NCI-H2196 (cell line): ENCODE data around the gene SP100.
"Not testable (repeated sequence)": the region's sequence is repeated elsewhere in the genome, so short reads cannot be mapped to it uniquely, and the experiment has no call there.

ENCODE experiments used
- DNase-seq: peaks from one replicate; lab custom pipeline; 2025; ENCODE audit not compliant: unreplicated experiment; lab: John Stamatoyannopoulos, UW

SP100 gene

DNA sequence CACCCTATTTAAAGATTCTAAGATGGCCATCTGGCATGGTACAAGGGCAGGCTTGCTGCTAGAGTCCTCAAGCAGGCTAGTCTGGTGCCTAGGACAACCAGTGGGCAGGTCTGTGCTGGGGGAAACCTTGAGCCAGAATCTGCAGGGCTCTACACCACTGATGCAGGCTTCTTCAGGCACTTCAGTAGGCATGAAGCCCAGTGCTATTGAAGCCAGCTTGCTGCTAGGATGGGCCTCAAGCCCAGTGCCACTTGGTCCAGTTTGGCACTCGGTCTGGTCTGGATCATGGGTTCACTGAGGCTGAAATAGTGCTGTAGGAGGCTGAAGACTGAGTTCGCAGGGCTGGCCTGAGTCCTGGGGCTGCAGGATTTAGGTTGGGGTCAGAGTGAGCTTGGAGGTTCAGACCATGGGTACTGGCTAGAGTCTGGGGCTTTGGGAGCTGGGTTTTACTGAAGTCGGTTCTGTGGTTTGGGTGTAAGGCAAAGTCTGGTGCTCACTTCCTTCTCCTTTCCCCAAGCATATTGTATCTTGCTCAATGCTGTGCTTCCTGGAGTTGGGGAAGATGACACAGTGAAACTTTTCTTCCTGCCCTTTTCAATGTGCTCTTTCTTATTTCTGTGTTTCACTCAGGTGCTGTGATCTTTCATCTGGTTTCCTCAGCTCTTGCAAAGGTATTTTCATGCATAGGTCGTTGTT is 41.2 kb downstream of the SP100 start:
- no peak for DNase-seq

- DNase-seq: no peak
Measured at GRCh38 chr2:230457793-230458192, 41.8 kb downstream of the SP100 start.

DNA sequence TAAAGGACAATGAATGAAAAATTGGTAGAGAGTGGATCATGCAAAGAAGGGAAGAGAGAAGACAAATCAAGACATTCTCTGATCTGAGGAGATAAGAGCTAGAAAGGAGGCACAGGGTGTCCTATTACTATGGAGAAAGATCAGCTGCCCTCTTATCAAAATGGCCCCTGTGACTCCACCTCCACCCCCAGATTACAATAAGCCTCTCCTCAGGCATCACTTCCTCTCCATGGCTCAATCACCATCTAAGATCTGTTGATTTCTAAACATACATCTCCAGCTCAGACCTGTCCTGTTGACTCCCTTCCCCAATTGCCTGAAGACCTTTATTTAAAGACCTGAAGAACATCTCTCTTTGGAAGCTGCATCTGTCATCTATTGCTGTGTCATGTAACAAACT is 43.2 kb downstream of the SP100 start:
- no peak for DNase-seq

DNA sequence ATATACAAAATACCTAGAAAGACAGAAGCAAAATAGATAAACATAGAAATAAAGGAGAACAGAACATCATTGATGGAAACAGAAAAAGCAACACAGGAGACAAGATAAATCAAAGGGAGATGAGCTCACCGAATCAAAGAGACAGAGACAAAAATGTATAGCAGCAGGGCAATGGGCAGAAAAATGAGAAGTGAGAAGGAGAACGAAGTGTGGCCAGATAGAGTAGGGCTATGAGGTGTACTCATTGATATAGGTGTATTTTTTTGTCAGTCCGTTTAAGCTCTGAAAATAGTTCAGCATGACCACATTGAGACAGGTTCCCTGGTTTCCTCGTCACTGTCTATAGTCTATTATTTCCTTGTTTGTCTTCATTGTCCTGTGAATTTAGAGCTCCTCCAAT is 55.1 kb downstream of the SP100 start:
- no peak for DNase-seq

- no peak for DNase-seq
Measured at GRCh38 chr2:230472621-230473018, 56.6 kb downstream of the SP100 start.

GRCh38 chr2:230473378-230473777 is 57.4 kb downstream of the SP100 start:
- no peak for DNase-seq

DNA sequence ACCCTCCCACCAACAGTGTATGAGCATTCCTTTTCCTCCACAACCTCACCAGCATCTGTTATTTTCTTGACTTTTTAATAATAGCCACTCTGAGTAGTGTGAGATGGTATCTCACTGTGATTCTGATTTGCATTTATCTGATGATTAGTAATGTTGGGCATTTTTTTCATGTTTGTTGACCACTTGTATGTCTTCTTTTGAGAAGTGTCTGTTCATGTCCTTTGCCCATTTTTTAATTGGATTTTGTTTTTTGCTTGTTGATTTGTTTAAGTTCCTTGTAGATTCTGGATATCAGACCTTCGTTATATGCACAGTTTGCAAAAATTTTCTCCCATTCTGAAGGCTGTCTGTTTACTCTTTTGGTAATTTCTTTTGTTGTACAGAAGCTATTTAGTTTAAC is 59.1 kb downstream of the SP100 start:
- no peak for DNase-seq

GRCh38 chr2:230485801-230486341 is 69.9 kb downstream of the SP100 start:
- DNase-seq: no peak

- DNase-seq: not testable (repeated sequence)
Measured at GRCh38 chr2:230491219-230491618, 75.2 kb downstream of the SP100 start.

GRCh38 chr2:230492107-230492506 is 76.1 kb downstream of the SP100 start:
- no peak for DNase-seq

GRCh38 chr2:230494980-230495379 is 79.0 kb downstream of the SP100 start:
- no peak for DNase-seq

DNA sequence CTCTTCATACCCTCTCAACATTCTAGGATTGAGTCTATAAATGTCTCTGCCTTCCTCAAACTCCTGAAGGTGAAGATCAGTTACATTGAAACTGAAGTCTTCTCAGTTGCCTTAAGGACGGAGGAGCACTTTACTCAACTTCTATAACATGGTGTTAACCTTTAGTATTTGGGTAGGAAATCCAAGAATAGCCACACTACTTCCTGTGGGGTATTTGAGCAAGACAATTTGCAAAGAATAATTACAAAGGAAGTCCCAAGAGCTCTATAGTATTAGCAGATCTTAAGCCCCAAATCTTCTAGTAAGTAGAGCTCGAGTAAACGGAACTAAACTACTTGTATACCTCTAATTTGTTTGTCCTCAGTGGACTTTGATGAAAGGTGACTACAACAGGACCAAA is 80.9 kb downstream of the SP100 start:
- DNase-seq: no peak

GRCh38 chr2:230498506-230499107 is 82.6 kb downstream of the SP100 start:
- no peak for DNase-seq

- DNase-seq: no peak
Measured at GRCh38 chr2:230502593-230502992, 86.6 kb downstream of the SP100 start.

- DNase-seq: no peak
Measured at GRCh38 chr2:230503798-230504197, 87.8 kb downstream of the SP100 start.

GRCh38 chr2:230505162-230505561 is 89.2 kb downstream of the SP100 start:
- DNase-seq: no peak

DNA sequence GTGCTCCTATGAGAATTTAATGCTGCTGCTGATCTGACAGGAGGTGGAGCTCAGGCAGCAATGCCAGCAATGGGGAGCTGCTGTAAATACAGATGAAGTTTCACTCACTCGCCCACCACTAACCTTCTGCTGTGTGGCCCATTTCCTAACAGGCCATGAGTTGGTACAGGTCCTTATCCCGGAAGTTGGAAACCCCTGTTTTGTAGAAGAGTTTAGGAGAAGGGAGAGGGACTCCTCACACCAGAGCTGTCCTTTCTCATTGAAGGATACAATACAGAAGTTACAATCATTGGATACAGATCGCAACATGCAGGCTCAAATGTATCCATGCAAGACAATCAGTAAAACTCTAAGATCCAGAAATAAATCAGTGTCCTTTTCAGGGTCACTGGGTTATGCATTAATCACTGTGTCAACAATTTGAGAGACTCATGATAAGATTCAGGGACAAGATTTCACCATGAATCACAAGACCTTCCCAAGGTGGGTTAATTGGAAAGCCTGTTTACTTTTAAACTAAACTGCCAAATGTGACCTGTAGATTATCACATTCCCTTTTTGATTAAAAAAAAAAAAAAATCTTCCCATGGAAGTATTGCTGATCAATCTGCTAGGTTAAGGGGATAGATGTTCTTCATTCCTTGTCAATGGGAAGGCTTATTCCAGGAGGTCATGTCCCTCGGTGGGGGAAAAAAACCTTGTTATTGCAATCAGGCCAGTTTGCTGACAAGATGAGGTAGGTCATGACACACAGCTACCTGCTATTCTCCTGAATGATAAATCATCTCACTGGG is 97.2 kb downstream of the SP100 start:
- no peak for DNase-seq

- no peak for DNase-seq
Measured at GRCh38 chr2:230520061-230520874, 104.3 kb downstream of the SP100 start.

DNA sequence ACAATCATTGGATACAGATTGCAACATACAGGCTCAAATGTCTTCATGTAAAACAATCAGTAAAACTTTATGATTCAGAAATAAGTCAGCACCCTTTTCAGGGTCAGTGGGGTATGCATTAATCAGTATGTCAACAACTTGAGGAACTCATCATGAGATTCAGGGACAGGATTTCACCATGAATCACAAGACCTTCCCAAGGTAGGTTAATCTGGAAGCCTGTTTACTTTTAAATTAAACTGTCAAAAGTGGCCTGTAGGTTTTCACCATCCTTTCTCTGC is 104.8 kb downstream of the SP100 start:
- no peak for DNase-seq

DNA sequence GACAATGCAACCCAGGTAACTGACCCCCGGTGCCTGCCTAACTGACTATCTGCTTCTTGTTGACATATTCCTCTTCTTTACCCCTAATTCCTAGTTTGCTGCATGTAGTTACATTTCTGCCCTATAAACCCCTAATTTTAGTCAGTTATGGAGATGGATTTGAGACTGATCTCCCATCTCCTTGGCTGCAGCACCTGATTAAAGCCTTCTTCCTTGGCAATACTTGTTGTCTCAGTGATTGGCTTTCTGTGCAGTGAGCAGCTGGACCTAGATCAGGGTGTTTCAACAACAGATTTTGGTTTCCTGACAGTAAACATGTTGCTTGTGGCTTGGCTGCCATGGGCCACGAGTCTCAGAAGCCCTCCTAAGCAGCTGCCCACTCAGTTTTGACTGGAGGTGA is 105.4 kb downstream of the SP100 start:
- no peak for DNase-seq

- DNase-seq: no peak
Measured at GRCh38 chr2:230525682-230526081, 109.7 kb downstream of the SP100 start.
